Amygdala (tissue), 56 donors: ENCODE data around the gene SMG6.
"Not testable (repeated sequence)": the region's sequence is repeated elsewhere in the genome, so short reads cannot be mapped to it uniquely, and the experiment has no call there.

Experiments used
- DNase-seq, 56 donors: peaks; one replicate each; lab custom pipeline; 2025; lab: John Stamatoyannopoulos, UW

Gene SMG6

GRCh38 chr17:2303204-2304188 is at the start of gene SMG6, which contains the start of gene SRR:
Gene SMG6 (minus strand): TSS chr17:2303785. CDS start chr17:2303720, 65 bp downstream.
Gene SRR (plus strand): TSS chr17:2303950. CDS start chr17:2315561, 11,611 bp downstream.
- DNase-seq = peak; percentile 38 to 93 (median 86)

GRCh38 chr17:2351269-2351668 is 47.7 kb upstream of the SMG6 start:
- no peak for DNase-seq

GRCh38 chr17:2347805-2348685 is 44.5 kb upstream of the SMG6 start:
- DNase-seq = peak in 27 of 56 donors; percentile 9 to 76 (median 38)

- no peak for DNase-seq
These were observed 42.9 kb upstream of the SMG6 start for GRCh38 chr17:2346475-2346874.

- DNase-seq = peak in 1 of 56 donors; percentile 25
These were observed 40.9 kb upstream of the SMG6 start for GRCh38 chr17:2344528-2344927.

GRCh38 chr17:2343421-2343820 is 39.8 kb upstream of the SMG6 start:
- DNase-seq = no peak

GRCh38 chr17:2338315-2338657 is 34.7 kb upstream of the SMG6 start:
- DNase-seq = peak in 6 of 56 donors; percentile 15 to 58 (median 30)

GRCh38 chr17:2337544-2338314 is 34.1 kb upstream of the SMG6 start:
- peak in 38 of 56 donors; percentile 4 to 76 (median 43) for DNase-seq

GRCh38 chr17:2336852-2337543 is 33.4 kb upstream of the SMG6 start, which contains the start of gene SGSM2:
Gene SGSM2 (plus strand): TSS chr17:2337501. CDS start chr17:2337689, 188 bp downstream.
- peak in 39 of 56 donors; percentile 22 to 72 (median 49) for DNase-seq

- DNase-seq = peak; percentile 41 to 94 (median 83)
These were observed 32.7 kb upstream of the SMG6 start, which contains the start of gene TSR1 for GRCh38 chr17:2336215-2336851. Gene TSR1 (minus strand): TSS chr17:2336457. CDS start chr17:2336427, 30 bp downstream.

- peak in 4 of 56 donors; percentile 27 to 58 (median 44) for DNase-seq
These were observed 32.2 kb upstream of the SMG6 start for GRCh38 chr17:2335726-2336214.

- DNase-seq = no peak
These were observed 27.7 kb upstream of the SMG6 start for GRCh38 chr17:2331303-2331702.

GRCh38 chr17:2323629-2324314 is 20.2 kb upstream of the SMG6 start:
- no peak for DNase-seq

GRCh38 chr17:2321399-2321798 is 17.8 kb upstream of the SMG6 start:
- DNase-seq = no peak

GRCh38 chr17:2319051-2319450 is 15.5 kb upstream of the SMG6 start:
- DNase-seq = no peak

GRCh38 chr17:2317796-2318195 is 14.2 kb upstream of the SMG6 start:
- no peak for DNase-seq

GRCh38 chr17:2316916-2317205 is 13.3 kb upstream of the SMG6 start:
- DNase-seq = not testable (repeated sequence)

GRCh38 chr17:2312736-2313135 is 9.2 kb upstream of the SMG6 start:
- DNase-seq = no peak
